Measurements from ENCODE around the gene NUCKS1. TPM values are rescaled to one million over a fixed set of nuclear protein-coding genes. Genes with fewer than 3 reads are reported as not detected.

Gene NUCKS1
- total RNA-seq, 1 experiment from 2014 or later, result 427 TPM

DNA sequence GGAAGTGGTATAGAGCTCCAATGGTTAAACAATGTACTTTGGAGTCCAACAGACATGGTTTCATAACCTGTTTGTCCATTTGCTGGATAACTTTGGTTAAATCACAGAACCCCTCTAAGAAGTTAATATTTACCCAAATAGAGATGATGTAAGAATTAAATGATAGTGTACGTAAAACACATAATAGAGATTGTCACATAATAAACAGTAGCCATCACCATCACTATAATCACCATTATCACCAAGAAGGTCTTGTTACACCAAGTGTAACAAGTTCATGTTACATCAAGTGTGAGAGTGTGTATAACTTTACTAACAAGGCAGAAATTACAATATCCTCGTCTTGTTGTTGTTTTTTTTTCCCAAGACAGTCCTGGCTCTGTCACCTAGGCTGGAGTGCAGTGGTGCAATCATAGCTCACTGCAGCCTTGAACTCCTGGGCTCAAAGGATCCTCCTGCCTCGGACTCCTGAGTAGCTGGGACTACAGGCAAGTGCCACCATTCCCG, 23.3 kb downstream of the NUCKS1 start:
- H3K23me2 ChIP-seq (ENCODE audit: insufficient read length, low read depth, low read length, poor library complexity, severe bottlenecking), result no peaks in the 10 kb centered on the region
- H3K27me3 ChIP-seq (ENCODE audit: insufficient read depth, low read length), result no peaks in the 10 kb centered on the region
- H3K4ac ChIP-seq (ENCODE audit: low read depth, low read length), result no peak overlapping the region
- DNase-seq, result no peak
- H3K14ac ChIP-seq (ENCODE audit: insufficient read depth, low read length), result no peak overlapping the region
- H2BK120ac ChIP-seq (ENCODE audit: low read depth, low read length, poor library complexity, severe bottlenecking), result no peak overlapping the region
- no peak overlapping the region for H4K91ac ChIP-seq (ENCODE audit: insufficient read length, low read depth, low read length)
- Mint-ChIP-seq H3K27ac (peak overlapping the region in 1 of 3 experiments; percentile 51; a peak in 2 of 7 replicates), H3K4me3 (no peak overlapping the region), H3K36me3 (ENCODE audit: insufficient read depth in 1 of 3, low read depth in 3 of 3) (peaks cover 31 to 81% (median 75%) of the 10 kb centered on the region in 3 experiments), H3K4me1 (no peaks in the 10 kb centered on the region), H3K9me3 (no peaks in the 10 kb centered on the region), H3K27me3 (ENCODE audit: low read depth) (no peaks in the 10 kb centered on the region)
- no peak overlapping the region for H3T11ph ChIP-seq (ENCODE audit: low read length)
- no peak overlapping the region for H4K8ac ChIP-seq (replicated peaks; ENCODE audit: insufficient read length, low read depth, low read length)
- no CpG with 5 or more reads among the region's 4 CpGs for WGBS (ENCODE audit: extremely low coverage, insufficient read length, low lambda C conversion rate)
- H2BK5ac ChIP-seq (ENCODE audit: insufficient read length, low read length), result no peak overlapping the region
- no peaks in the 10 kb centered on the region for H3K79me1 ChIP-seq (ENCODE audit: insufficient read depth, low read depth, low read length, poor library complexity, severe bottlenecking)
- no peak overlapping the region for H3K4me2 ChIP-seq (ENCODE audit: insufficient read depth, insufficient read length, low read length)
- H3K4me1 ChIP-seq (ENCODE audit: insufficient read depth, low read length), result no peaks in the 10 kb centered on the region; the same call in 1 of the 2 replicates
- no peak overlapping the region for H3K27ac ChIP-seq (ENCODE audit: insufficient read length, low read depth, low read length)
- H2BK15ac ChIP-seq (ENCODE audit: low read depth, low read length), result no peak overlapping the region
- H2AK5ac ChIP-seq (ENCODE audit: insufficient read length, low read length), result no peak overlapping the region
- no peak overlapping the region for H3K56ac ChIP-seq (ENCODE audit: insufficient read length, low read depth, low read length)
- no peak overlapping the region for H2AFZ ChIP-seq (ENCODE audit: low read length)
- no peaks in the 10 kb centered on the region; the same call in 1 of the 2 replicates for H3K79me2 ChIP-seq (ENCODE audit: insufficient read depth, low read length)
- no peak overlapping the region for H3K23ac ChIP-seq (ENCODE audit: insufficient read length, low read depth, low read length)
- H2BK20ac ChIP-seq (ENCODE audit: low read depth, low read length, poor library complexity, severe bottlenecking), result no peak overlapping the region
- H3K9me3 ChIP-seq (ENCODE audit: control insufficient read depth, low read depth, low read length), result no peaks in the 10 kb centered on the region
- H3K9ac ChIP-seq (ENCODE audit: extremely low read depth, insufficient read length, low read length), result no peak overlapping the region
- no peak overlapping the region for H3K18ac ChIP-seq (ENCODE audit: insufficient read length, low read depth, low read length)
- no peaks in the 10 kb centered on the region for H4K20me1 ChIP-seq (ENCODE audit: control insufficient read depth, insufficient read depth, insufficient read length)
- no peak overlapping the region for H2BK12ac ChIP-seq (ENCODE audit: insufficient read length, low read depth, low read length)
- no peak overlapping the region for H4K5ac ChIP-seq (ENCODE audit: insufficient read length, low read depth, low read length)
- TF ChIP-seq, protein P1, sequence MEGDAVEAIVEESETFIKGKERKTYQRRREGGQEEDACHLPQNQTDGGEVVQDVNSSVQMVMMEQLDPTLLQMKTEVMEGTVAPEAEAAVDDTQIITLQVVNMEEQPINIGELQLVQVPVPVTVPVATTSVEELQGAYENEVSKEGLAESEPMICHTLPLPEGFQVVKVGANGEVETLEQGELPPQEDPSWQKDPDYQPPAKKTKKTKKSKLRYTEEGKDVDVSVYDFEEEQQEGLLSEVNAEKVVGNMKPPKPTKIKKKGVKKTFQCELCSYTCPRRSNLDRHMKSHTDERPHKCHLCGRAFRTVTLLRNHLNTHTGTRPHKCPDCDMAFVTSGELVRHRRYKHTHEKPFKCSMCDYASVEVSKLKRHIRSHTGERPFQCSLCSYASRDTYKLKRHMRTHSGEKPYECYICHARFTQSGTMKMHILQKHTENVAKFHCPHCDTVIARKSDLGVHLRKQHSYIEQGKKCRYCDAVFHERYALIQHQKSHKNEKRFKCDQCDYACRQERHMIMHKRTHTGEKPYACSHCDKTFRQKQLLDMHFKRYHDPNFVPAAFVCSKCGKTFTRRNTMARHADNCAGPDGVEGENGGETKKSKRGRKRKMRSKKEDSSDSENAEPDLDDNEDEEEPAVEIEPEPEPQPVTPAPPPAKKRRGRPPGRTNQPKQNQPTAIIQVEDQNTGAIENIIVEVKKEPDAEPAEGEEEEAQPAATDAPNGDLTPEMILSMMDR (conservative IDR thresholded peaks at IDR 0.05), result no peak

All from H9 (cell line).